GM12878 (cell line): ENCODE data around the gene CDKL1. TPM values are rescaled to one million over a fixed set of nuclear protein-coding genes. Genes with fewer than 3 reads are reported as not detected.

Experiments used
- ATAC-seq: fragments of 200-7000 bp; cut with Tn5 transposase; 3 replicates; pipeline ENCODE4 v1.9.1; 2020; ENCODE audit warnings: mild to moderate bottlenecking, moderate library complexity
- BruUV-seq: library from RNA; stranded (reverse); fragments of 400-500 nt; replicated peaks from 2 replicates; lab custom pipeline; 2021; lab: Mats Ljungman, UMichigan
- CTCF ChIA-PET: fragments of 300-600 bp; sonication (Branson Sonifier 250); formaldehyde crosslinking; extraction: SDS; loops from one replicate; lab custom pipeline; 2021; ENCODE audit warnings: inconsistent platforms; lab: Yijun Ruan, JAX
- POLR2A ChIA-PET: fragments of 350-600 bp; formaldehyde crosslinking; extraction: SDS; loops from one replicate; lab custom pipeline; 2021; ENCODE audit warnings: inconsistent platforms; lab: Charles Lee
- RAD21 ChIA-PET: fragments of 300-600 bp; sonication (Branson Sonifier 250); formaldehyde crosslinking; loops from one replicate; lab custom pipeline; 2023; ENCODE audit warnings: antibody characterized with exemption; ENCODE audit not compliant: unreplicated experiment; lab: Charles Lee
- SMC1A ChIA-PET: fragments of 300-600 bp; sonication (Branson Sonifier 250); formaldehyde crosslinking; loops from one replicate; lab custom pipeline; 2023; ENCODE audit not compliant: unreplicated experiment, uncharacterized antibody; lab: Charles Lee
- DNase-seq: peaks from one replicate; pipeline ENCODE4 v3.0.0-alpha.2; 2011; ENCODE audit warnings: low read depth, low spot score
- FAIRE-seq: peaks from 3 replicates; lab custom pipeline; 2011; peaks lifted over from hg19 to GRCh38; lab: Jason Lieb, UNC
- H2AFZ ChIP-seq: 2 replicates; pipeline ENCODE4 v1.6.0; 2011; ENCODE audit warnings: low read depth, low read length, control low read depth; ENCODE audit not compliant: control insufficient read depth
- H3K27ac ChIP-seq: 2 replicates; pipeline ENCODE4 v1.5.1; 2011; ENCODE audit warnings: control low read depth; ENCODE audit not compliant: control insufficient read depth, insufficient read depth
- H3K27me3 ChIP-seq, 2 experiments: replicated peaks in 1 of 2; 2 replicates each; pipeline versions ENCODE4 v1.6.0 to v1.6.1; 2011; ENCODE audit warnings: low read length in 1 of 2; ENCODE audit not compliant: control insufficient read depth in 2 of 2, insufficient read depth in 2 of 2
- H3K36me3 ChIP-seq, 2 experiments: 2 replicates each; pipeline ENCODE4 v1.5.1; 2011; ENCODE audit warnings: low read length in 1 of 2; ENCODE audit not compliant: control insufficient read depth in 2 of 2, insufficient read depth in 2 of 2
- H3K4me1 ChIP-seq: 2 replicates; pipeline ENCODE4 v1.6.1; 2011; ENCODE audit warnings: mild to moderate bottlenecking, low read length, moderate library complexity, mixed read lengths; ENCODE audit not compliant: control insufficient read depth, insufficient read depth
- H3K4me2 ChIP-seq: 2 replicates; pipeline ENCODE4 v1.6.0; 2011; ENCODE audit warnings: control low read depth; ENCODE audit not compliant: control insufficient read depth, insufficient read depth
- H3K4me3 ChIP-seq: fragments of 200-600 bp; sonication (generic); 2 replicates; pipeline ENCODE4 v1.5.1; 2016
- H3K79me2 ChIP-seq: 2 replicates; pipeline ENCODE4 v1.6.0; 2011; ENCODE audit warnings: low read length; ENCODE audit not compliant: control insufficient read depth, insufficient read depth
- H3K9ac ChIP-seq: 2 replicates; pipeline ENCODE4 v1.8.0; 2011; ENCODE audit warnings: low read length, control low read depth, mixed read lengths; ENCODE audit not compliant: control insufficient read depth, insufficient read depth
- H3K9me3 ChIP-seq: replicated peaks from 3 replicates; pipeline ENCODE4 v1.5.1; 2011; ENCODE audit warnings: mild to moderate bottlenecking, low read length; ENCODE audit not compliant: control insufficient read depth, insufficient read depth
- H4K20me1 ChIP-seq: 2 replicates; pipeline ENCODE4 v1.6.0; 2011; ENCODE audit not compliant: control insufficient read depth, insufficient read depth
- CBFB ChIP-seq: IDR thresholded peaks from 2 replicates; pipeline ENCODE4 v1.6.1; 2016; ENCODE audit warnings: antibody characterized with exemption, low read depth
- CREM ChIP-seq: IDR thresholded peaks from 2 replicates; pipeline ENCODE4 v1.6.1; 2014; ENCODE audit warnings: antibody characterized with exemption, low read depth
- EZH2 ChIP-seq: IDR thresholded peaks from 2 replicates; pipeline ENCODE4 v1.6.1; 2012; ENCODE audit warnings: low read depth, mild to moderate bottlenecking, control low read depth, inconsistent platforms, low read length, borderline replicate concordance; ENCODE audit not compliant: control insufficient read depth
- LARP7 ChIP-seq: fragments of 450-650 bp; IDR thresholded peaks from 2 replicates; pipeline ENCODE4 v1.6.1; 2017; ENCODE audit warnings: mild to moderate bottlenecking
- MEF2A ChIP-seq: IDR thresholded peaks from 2 replicates; pipeline ENCODE4 v1.6.1; 2011; ENCODE audit warnings: low read depth, mild to moderate bottlenecking, low read length, moderate library complexity; ENCODE audit not compliant: insufficient read depth
- NKRF ChIP-seq: fragments of 450-650 bp; conservative IDR thresholded peaks from 2 replicates; pipeline ENCODE4 v1.6.1; 2017; ENCODE audit warnings: mild to moderate bottlenecking, moderate library complexity
- PKNOX1 ChIP-seq: fragments of 450-650 bp; IDR thresholded peaks from 2 replicates; pipeline ENCODE4 v1.6.1; 2016; ENCODE audit warnings: mild to moderate bottlenecking
- POLR2A ChIP-seq: IDR thresholded peaks from 2 replicates; pipeline ENCODE4 v1.6.1; 2011; ENCODE audit warnings: low read depth, mild to moderate bottlenecking, low read length
- RUNX3 ChIP-seq: IDR thresholded peaks from 2 replicates; pipeline ENCODE4 v1.6.1; 2012; ENCODE audit warnings: low read length, inconsistent platforms
- SPI1 ChIP-seq: IDR thresholded peaks from 2 replicates; pipeline ENCODE4 v1.6.1; 2011; ENCODE audit warnings: low read depth, mild to moderate bottlenecking, low read length, moderate library complexity, borderline replicate concordance; ENCODE audit not compliant: insufficient read depth
- SREBF1 ChIP-seq: IDR thresholded peaks from 2 replicates; pipeline ENCODE4 v1.6.1; 2012; ENCODE audit warnings: mild to moderate bottlenecking, low read length
- SRF ChIP-seq, 2 experiments: IDR thresholded peaks; 2 replicates each; pipeline ENCODE4 v1.6.1; 2011; ENCODE audit warnings: low read depth in 2 of 2, low read length in 2 of 2, mild to moderate bottlenecking in 1 of 2, moderate library complexity in 1 of 2
- ZNF217 ChIP-seq: fragments of 450-650 bp; IDR thresholded peaks from 2 replicates; pipeline ENCODE4 v1.6.1; 2017; ENCODE audit warnings: antibody characterized with exemption, mild to moderate bottlenecking
- ZZZ3 ChIP-seq: IDR thresholded peaks from 2 replicates; pipeline ENCODE4 v1.6.1; 2011; ENCODE audit warnings: low read depth; ENCODE audit not compliant: control insufficient read depth, insufficient read length
- whole genome bisulfite sequencing: methylation state at CpG from one replicate; pipeline ENCODE4 v1.1.6; 2016; ENCODE audit warnings: low lambda C conversion rate; ENCODE audit not compliant: insufficient replicate concordance, insufficient coverage; ENCODE audit errors: missing lambda C conversion rate; 5-methylcytosine and 5-hydroxymethylcytosine counted together
- in situ Hi-C: fragments of 300-500 bp; cut with MboI; formaldehyde crosslinking; loops from 9 replicates; pipeline ENCODE4 v1.14.3; 2018; ENCODE audit warnings: mixed read lengths
- intact Hi-C: fragments of 100-400 bp; cut with micrococcal nuclease; formaldehyde crosslinking; loops from one replicate; pipeline ENCODE4 v1.14.2; 2022; ENCODE audit not compliant: unreplicated experiment
- polyA plus RNA-seq, 11 experiments: library from polyadenylated mRNA; depleted of rRNA in 4 of 11; unstranded in 6 of 11; stranded (reverse) in 5 of 11; fragments of >200 nt; fragmentation: Nextera tagmentation in 4 of 11; fragmentation: Illumina TruSeq in 1 of 11; extraction: Ambion mirVana in 4 of 11; extraction: Trizol in 1 of 11; gene quantifications; 1 replicate in 1 of 11; 2 replicates in 10 of 11; pipeline versions ENCODE4 v1.2.1 to v1.2.3, GENCODE V29; 2011 to 2016; ENCODE audit warnings: inconsistent platforms in 2 of 11, missing spikeins in 2 of 11, low read depth in 1 of 11
- total RNA-seq, 4 experiments: library from RNA; depleted of rRNA in 3 of 4; stranded (reverse); fragments of >200 nt in 3 of 4; fragmentation: Illumina TruSeq in 1 of 4; extraction: Trizol in 1 of 4; gene quantifications; 2 replicates each; pipeline versions ENCODE4 v1.2.1 to v1.2.3, GENCODE V29; 2013 to 2021

CDKL1 gene
- total and polyA plus RNA-seq, 10 of the 15 experiments (the other 5 are each of a cell fraction or from before 2014, with no cell fraction given), result 9.0 to 19.0 (median 11.1) TPM

- TF ChIP-seq SPI1, result peak; percentile 52; the same call in 1 of the 2 replicates
- no peak for TF ChIP-seq ZZZ3
- TF ChIP-seq, all 136 proteins: peak for 1
- Histone ChIP-seq H3K9me3 (no peaks in the 10 kb centered on the region; the same call in 2 of the 3 replicates), H3K4me3 (no peak overlapping the region), H3K36me3 (no peaks in the 10 kb centered on the region), H3K9ac (no peak overlapping the region), H3K79me2 (peaks cover 4% of the 10 kb centered on the region), H2AFZ (no peak overlapping the region), H3K4me2 (no peak overlapping the region), H3K4me1 (peaks cover 11% of the 10 kb centered on the region), H4K20me1 (no peaks in the 10 kb centered on the region), H3K27me3 (no peaks in the 10 kb centered on the region), H3K27ac (no peak overlapping the region)
- ChIA-PET POLR2A (interaction anchor here (0.5 to 1.6 kb wide), 7 partner anchors 9 to 593 kb away, joined by 3 to 5 read pairs (median 4); no protein-coding TSS in a partner anchor), SMC1A (interaction anchor here (0.6 to 3.9 kb wide), 9 partner anchors 9 to 167 kb away, joined by 3 to 24 read pairs (median 4); partner anchors contain the start of genes CDKL1 and MAP4K5), CTCF (interaction anchor here (0.7 to 3.3 kb wide), 10 partner anchors 9 to 412 kb away, joined by 3 to 17 read pairs (median 4); partner anchors contain the start of genes CDKL1, DMAC2L and L2HGDH), RAD21 (interaction anchor here (0.6 to 2.9 kb wide), 8 partner anchors 15 to 465 kb away, joined by 3 to 16 read pairs (median 4); partner anchors contain the start of gene CDKL1)
- no peak for DNase-seq
- BruUV-seq, result no TSS peak
- ATAC-seq, result peak; percentile 51
- in situ Hi-C loops (no loop called here), intact Hi-C loops (no loop called here)
- 100% methylated on average over 1 of the region's 1 CpG for WGBS
- no peak for FAIRE-seq
Observed at GRCh38 chr14:50364792-50365191, 31.9 kb downstream of the CDKL1 start.

- no TSS peak for BruUV-seq
- CTCF ChIA-PET, result interaction anchor here (0.7 to 3.3 kb wide), 9 partner anchors 21 to 730 kb away, joined by 3 to 17 read pairs (median 4); partner anchors contain the start of genes CDKL1, DMAC2L and L2HGDH
- TF ChIP-seq ZNF217 (no peak), NKRF (no peak), SREBF1 (no peak), MEF2A (no peak), EZH2 (no peak), POLR2A (peak; percentile 69), LARP7 (no peak), SRF (IDR thresholded peaks at IDR 0.05; ENCODE audit: low read depth in 2 of 2, low read length in 2 of 2) (no peak), SPI1 (peak; percentile 37; the same call in 1 of the 2 replicates), PKNOX1 (no peak), CBFB (no peak), RUNX3 (peak; percentile 77), CREM (no peak)
Observed at GRCh38 chr14:50363714-50364111, 33.0 kb downstream of the CDKL1 start.

More at GRCh38 chr14:50363714-50364111, 33.0 kb downstream of the CDKL1 start:
- intact Hi-C loops (no loop called here), in situ Hi-C loops (no loop called here)
- H2AFZ ChIP-seq, result peak overlapping the region; percentile 87
- no peaks in the 10 kb centered on the region; the same call in 2 of the 3 replicates for H3K9me3 ChIP-seq
- H3K4me3 ChIP-seq, result peak overlapping the region; percentile 80
- peak; percentile 97 for ATAC-seq
- ChIA-PET RAD21 (interaction anchor here (0.5 to 2.9 kb wide), 14 partner anchors 14 to 505 kb away, joined by 3 to 16 read pairs (median 4); partner anchors contain the start of genes CDKL1, DMAC2L and L2HGDH), SMC1A (interaction anchor here (1.1 to 3.9 kb wide), 15 partner anchors 8 to 374 kb away, joined by 3 to 24 read pairs (median 5); partner anchors contain the start of genes CDKL1 and MAP4K5), POLR2A (interaction anchor here (0.5 to 1.6 kb wide), 11 partner anchors 9 to 135 kb away, joined by 3 to 6 read pairs (median 3); no protein-coding TSS in a partner anchor)
- peak; percentile 81 for DNase-seq
- H3K27ac ChIP-seq, result peak overlapping the region; percentile 94
- no peaks in the 10 kb centered on the region for H4K20me1 ChIP-seq
- peaks cover 11% of the 10 kb centered on the region for H3K4me1 ChIP-seq
- H3K79me2 ChIP-seq, result peaks cover 4% of the 10 kb centered on the region
- FAIRE-seq, result peak; percentile 90
- no peaks in the 10 kb centered on the region for H3K36me3 ChIP-seq
- 0% methylated on average over 4 of the region's 4 CpGs for WGBS
- peak overlapping the region; percentile 97 for H3K4me2 ChIP-seq
- no peaks in the 10 kb centered on the region for H3K27me3 ChIP-seq
- peak overlapping the region; percentile 83 for H3K9ac ChIP-seq
